Measurements from ENCODE around the gene FDX2. TPM values are rescaled to one million over a fixed set of nuclear protein-coding genes. Genes with fewer than 3 reads are reported as not detected.

Gene FDX2
- total and polyA plus RNA-seq, 2 of the 8 experiments (the other 6 are each of a cell fraction or from before 2014, with no cell fraction given) = 27.0 to 64.4 TPM

DNA sequence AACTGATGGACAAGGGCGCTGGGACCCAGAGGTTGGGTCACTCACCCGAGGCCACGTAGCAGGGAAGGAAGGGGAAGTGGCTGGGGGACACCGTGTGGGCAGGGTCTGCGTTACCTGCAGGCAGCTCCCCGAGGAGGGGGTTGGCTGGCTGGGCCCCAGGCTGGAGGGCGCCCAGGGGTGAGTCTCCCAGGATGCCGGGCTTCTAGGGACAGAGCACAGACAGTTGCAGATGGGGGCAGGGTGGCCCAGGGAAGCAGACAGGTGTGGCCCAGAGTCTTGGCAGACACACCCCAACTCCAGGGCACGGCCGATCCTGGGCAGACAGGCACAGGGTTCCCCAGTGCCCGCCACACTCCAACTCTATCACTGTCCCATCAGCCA lies 5.6 kb upstream of the FDX2 start (continued):
- TF ChIP-seq SIN3A (conservative IDR thresholded peaks at IDR 0.05 in 1 of 2, IDR thresholded peaks at IDR 0.05 in 1 of 2; ENCODE audit: low read depth in 1 of 2, low read length in 2 of 2) (no peak), POU5F1 (IDR thresholded peaks at IDR 0.05; ENCODE audit: low read depth, low read length) (no peak), NRF1 (IDR thresholded peaks at IDR 0.05; ENCODE audit: low read depth, low read length) (no peak), POLR2AphosphoS5 (IDR thresholded peaks at IDR 0.05; ENCODE audit: low read depth, low read length) (no peak), HDAC6 (IDR thresholded peaks at IDR 0.05; ENCODE audit: low read depth, low read length) (no peak), EP300 (IDR thresholded peaks at IDR 0.05; ENCODE audit: borderline replicate concordance in 1 of 2, low read depth in 2 of 2, low read length in 2 of 2) (no peak), CREB1 (IDR thresholded peaks at IDR 0.05) (no peak), GTF2F1 (IDR thresholded peaks at IDR 0.05; ENCODE audit: borderline replicate concordance, low read depth, low read length) (no peak)
